ENCODE data around the gene C18orf63. TPM values are rescaled to one million over a fixed set of nuclear protein-coding genes. Genes with fewer than 3 reads are reported as not detected.
A peak's percentile ranks its signal among the peaks of the same experiment; 100 is the strongest.

C18orf63 gene
- total and polyA plus RNA-seq, 2 of the 4 experiments (the other 2 are of a cell fraction), result not detected

DNA sequence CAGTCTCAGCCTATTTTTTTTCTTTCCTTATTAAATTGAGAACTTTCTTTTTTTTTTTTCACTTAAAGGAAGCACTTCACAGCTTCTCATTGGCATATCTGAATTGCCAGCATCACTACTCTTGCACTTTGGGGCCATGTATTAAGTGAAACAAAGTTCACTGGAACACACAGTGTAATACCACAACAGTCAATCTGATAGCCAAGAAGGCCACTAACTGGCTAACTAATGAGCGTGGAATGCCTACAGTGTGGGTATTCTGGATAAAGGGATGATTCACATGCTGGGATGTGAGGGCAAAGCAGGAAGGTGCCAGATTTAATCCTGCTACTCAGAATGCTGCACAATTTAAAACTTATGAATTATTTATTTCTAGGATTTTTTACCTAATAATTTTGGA is 11.7 kb upstream of the C18orf63 start:
- peak; percentile 25 for DNase-seq
- no CpG with 5 or more reads among the region's 1 CpG for WGBS, 2 experiments (ENCODE audit: extremely low coverage in 2 of 2, insufficient read length in 1 of 2)

More for the DNA sequence above, 11.7 kb upstream of the C18orf63 start:
- Histone ChIP-seq H3K14ac (replicated peaks; ENCODE audit: low read depth, low read length) (0 out of 2 replicates have a peak overlapping the region, but pooled peaks have one; percentile 68), H4K5ac (ENCODE audit: low read depth, low read length) (no peak overlapping the region), H3K4me3 (ENCODE audit: insufficient read depth, low read depth, low read length) (no peak overlapping the region), H3K4ac (ENCODE audit: low read depth, low read length) (no peak overlapping the region), H3K27me3 (ENCODE audit: control insufficient read depth, insufficient read depth, low read length) (no peaks in the 10 kb centered on the region), H4K91ac (ENCODE audit: insufficient read depth, low read depth, low read length) (no peak overlapping the region), H3K9ac (ENCODE audit: low read depth, low read length) (no peak overlapping the region), H2BK5ac (ENCODE audit: low read depth, low read length, poor library complexity, severe bottlenecking) (no peak overlapping the region), H3K18ac (ENCODE audit: low read depth, low read length) (no peak overlapping the region), H2BK15ac (ENCODE audit: low read depth, low read length) (no peak overlapping the region), H3K9me3 (ENCODE audit: control insufficient read depth, insufficient read depth, low read length) (no peaks in the 10 kb centered on the region), H2BK120ac (ENCODE audit: low read depth, low read length) (no peak overlapping the region), H2AK9ac (replicated peaks; ENCODE audit: low read depth, low read length, poor library complexity) (no peak overlapping the region), H3K36me3 (ENCODE audit: control insufficient read depth, insufficient read depth, low read length) (no peaks in the 10 kb centered on the region), H3K27ac (ENCODE audit: insufficient read depth, low read length) (no peak overlapping the region), H3K56ac (ENCODE audit: extremely low read depth, insufficient read depth, low read length) (no peak overlapping the region), H4K20me1 (ENCODE audit: insufficient read depth, low read length) (no peaks in the 10 kb centered on the region), H3K23ac (ENCODE audit: low read depth, low read length) (no peak overlapping the region), H2AK5ac (ENCODE audit: low read depth, low read length) (no peak overlapping the region), H3K4me1 (ENCODE audit: control insufficient read depth, insufficient read depth, low read length) (no peaks in the 10 kb centered on the region; the same call in 1 of the 2 replicates), H2AFZ (replicated peaks; ENCODE audit: low read length, poor library complexity) (no peak overlapping the region), H2BK20ac (ENCODE audit: low read depth, low read length) (no peak overlapping the region), H4K8ac (ENCODE audit: low read depth in 2 of 2, low read length in 2 of 2) (no peak overlapping the region), H3K9me1 (ENCODE audit: insufficient read depth, low read length) (no peaks in the 10 kb centered on the region), H3K4me2 (ENCODE audit: low read depth, low read length) (no peak overlapping the region), H3K79me1 (ENCODE audit: low read depth in 1 of 2, low read length in 2 of 2) (no peaks in the 10 kb centered on the region)
- BruUV-seq (replicated peaks), result no TSS peak
- TF ChIP-seq CEBPB (IDR thresholded peaks at IDR 0.05; ENCODE audit: low read depth, low read length) (no peak), MXI1 (IDR thresholded peaks at IDR 0.05; ENCODE audit: borderline replicate concordance, low read depth, low read length) (no peak), RCOR1 (IDR thresholded peaks at IDR 0.05; ENCODE audit: insufficient replicate concordance, low read length) (no peak), MAZ (IDR thresholded peaks at IDR 0.05; ENCODE audit: borderline replicate concordance, low read depth, low read length) (no peak), SMC3 (IDR thresholded peaks at IDR 0.05; ENCODE audit: low read depth, low read length) (no peak), FOS (IDR thresholded peaks at IDR 0.05; ENCODE audit: low read depth, low read length) (no peak), NFE2L2 (IDR thresholded peaks at IDR 0.05; ENCODE audit: low read depth, low read length) (no peak)
- TF ChIP-seq, protein P1, sequence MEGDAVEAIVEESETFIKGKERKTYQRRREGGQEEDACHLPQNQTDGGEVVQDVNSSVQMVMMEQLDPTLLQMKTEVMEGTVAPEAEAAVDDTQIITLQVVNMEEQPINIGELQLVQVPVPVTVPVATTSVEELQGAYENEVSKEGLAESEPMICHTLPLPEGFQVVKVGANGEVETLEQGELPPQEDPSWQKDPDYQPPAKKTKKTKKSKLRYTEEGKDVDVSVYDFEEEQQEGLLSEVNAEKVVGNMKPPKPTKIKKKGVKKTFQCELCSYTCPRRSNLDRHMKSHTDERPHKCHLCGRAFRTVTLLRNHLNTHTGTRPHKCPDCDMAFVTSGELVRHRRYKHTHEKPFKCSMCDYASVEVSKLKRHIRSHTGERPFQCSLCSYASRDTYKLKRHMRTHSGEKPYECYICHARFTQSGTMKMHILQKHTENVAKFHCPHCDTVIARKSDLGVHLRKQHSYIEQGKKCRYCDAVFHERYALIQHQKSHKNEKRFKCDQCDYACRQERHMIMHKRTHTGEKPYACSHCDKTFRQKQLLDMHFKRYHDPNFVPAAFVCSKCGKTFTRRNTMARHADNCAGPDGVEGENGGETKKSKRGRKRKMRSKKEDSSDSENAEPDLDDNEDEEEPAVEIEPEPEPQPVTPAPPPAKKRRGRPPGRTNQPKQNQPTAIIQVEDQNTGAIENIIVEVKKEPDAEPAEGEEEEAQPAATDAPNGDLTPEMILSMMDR (conservative IDR thresholded peaks at IDR 0.05; ENCODE audit: low read depth, low read length), result no peak
- TF ChIP-seq, protein P2, sequence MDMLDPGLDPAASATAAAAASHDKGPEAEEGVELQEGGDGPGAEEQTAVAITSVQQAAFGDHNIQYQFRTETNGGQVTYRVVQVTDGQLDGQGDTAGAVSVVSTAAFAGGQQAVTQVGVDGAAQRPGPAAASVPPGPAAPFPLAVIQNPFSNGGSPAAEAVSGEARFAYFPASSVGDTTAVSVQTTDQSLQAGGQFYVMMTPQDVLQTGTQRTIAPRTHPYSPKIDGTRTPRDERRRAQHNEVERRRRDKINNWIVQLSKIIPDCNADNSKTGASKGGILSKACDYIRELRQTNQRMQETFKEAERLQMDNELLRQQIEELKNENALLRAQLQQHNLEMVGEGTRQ (IDR thresholded peaks at IDR 0.05; ENCODE audit: low read depth, low read length), result no peak
- in situ Hi-C loops (cut with MboI; ENCODE audit: low sequenced_read_pairs), result no loop called here
- ATAC-seq (ENCODE audit: low read depth), result peak; percentile 46; the same call in 1 of the 2 replicates
- dilution Hi-C loops (cut with HindIII; ENCODE audit: low sequenced_read_pairs, unreplicated experiment), result no loop called here
- POLR2A ChIA-PET (ENCODE audit: unreplicated experiment), result no interaction called here
- intact Hi-C loops (cut with micrococcal nuclease), result no loop called here
- CTCF ChIA-PET, result no interaction called here

All from IMR-90 (cell line).